LNCaP clone FGC (cell line): ENCODE data around the gene MRPL57.

ENCODE experiments used
- DNase-seq: peaks from one replicate; pipeline ENCODE4 v3.0.0-alpha.2; 2011; ENCODE audit warnings: low read depth
- H3K4me3 ChIP-seq: 2 replicates; pipeline ENCODE4 v1.5.1; 2011; ENCODE audit warnings: mild to moderate bottlenecking, low read depth, low read length, control low read depth
- CTCF ChIP-seq: IDR thresholded peaks from 2 replicates; pipeline ENCODE4 v1.5.1; 2012; ENCODE audit warnings: mild to moderate bottlenecking; ENCODE audit not compliant: control insufficient read depth, insufficient read depth; ENCODE audit errors: extremely low read depth

MRPL57 gene

GRCh38 chr13:21227917-21228316, 51.5 kb downstream of the MRPL57 start:
- no peak for DNase-seq
- H3K4me3 ChIP-seq = no peak overlapping the region
- no peak for TF ChIP-seq CTCF
